Spleen (tissue), 11 donors: ENCODE results near the gene METTL2B. TPM values are rescaled to one million over a fixed set of nuclear protein-coding genes. Genes with fewer than 3 reads are reported as not detected.

Source experiments
- DNase-seq: peaks from one replicate; pipeline ENCODE4 v3.0.0-alpha.2; 2020
- H3K27ac ChIP-seq, 8 donors: fragments of 200-600 bp; sonication (generic) in 7 of 8; 1 replicate in 4 of 8; 2 replicates in 4 of 8; pipeline versions ENCODE4 v1.5.0 to v1.8.0; 2016 to 2021; ENCODE audit warnings: inconsistent platforms in 4 of 8, mild to moderate bottlenecking in 4 of 8, moderate library complexity in 1 of 8
- H3K27me3 ChIP-seq, 7 donors: fragments of 200-600 bp; sonication (generic) in 6 of 7; replicated peaks in 1 of 7; 1 replicate in 4 of 7; 2 replicates in 3 of 7; pipeline versions ENCODE4 v1.5.0 to v1.8.0; 2016 to 2021; ENCODE audit warnings: inconsistent platforms in 3 of 7, mild to moderate bottlenecking in 1 of 7
- H3K36me3 ChIP-seq, 6 donors: fragments of 200-600 bp; sonication (generic) in 5 of 6; 1 replicate in 4 of 6; 2 replicates in 2 of 6; pipeline versions ENCODE4 v1.5.0 to v1.8.0; 2016 to 2021; ENCODE audit warnings: inconsistent platforms in 2 of 6
- H3K4me1 ChIP-seq, 6 donors: fragments of 200-600 bp; sonication (generic) in 5 of 6; 1 replicate in 3 of 6; 2 replicates in 3 of 6; pipeline versions ENCODE4 v1.5.0 to v1.8.0; 2016 to 2021; ENCODE audit warnings: inconsistent platforms in 3 of 6
- H3K4me3 ChIP-seq, 8 donors: fragments of 200-600 bp; sonication (generic) in 7 of 8; 1 replicate in 4 of 8; 2 replicates in 4 of 8; pipeline versions ENCODE4 v1.5.0 to v1.8.0; 2016 to 2021; ENCODE audit warnings: inconsistent platforms in 4 of 8, mild to moderate bottlenecking in 4 of 8, moderate library complexity in 2 of 8
- H3K9me3 ChIP-seq, 8 donors: fragments of 200-600 bp; sonication (generic) in 7 of 8; 1 replicate in 4 of 8; 2 replicates in 4 of 8; pipeline versions ENCODE4 v1.5.0 to v1.8.0; 2016 to 2021; ENCODE audit warnings: inconsistent platforms in 4 of 8
- POLR2A ChIP-seq, 3 donors: fragments of 450-650 bp; IDR thresholded peaks; one replicate each; pipeline ENCODE4 v1.5.1; 2017; ENCODE audit warnings: antibody characterized with exemption in 3 of 3, mild to moderate bottlenecking in 1 of 3
- POLR2AphosphoS5 ChIP-seq, 3 donors: sonication (generic); formaldehyde crosslinking; IDR thresholded peaks; one replicate each; pipeline ENCODE4 v1.5.1; 2017; ENCODE audit warnings: antibody characterized with exemption in 3 of 3
- WGBS, 5 donors: extraction: QIAGEN DNeasy Blood & Tissue Kit in 3 of 5; methylation state at CpG; one replicate each; pipeline versions ENCODE4 v1.1.5 to v1.1.7; 2013 to 2018; 5-methylcytosine and 5-hydroxymethylcytosine counted together
- intact Hi-C: fragments of 100-400 bp; cut with DNase I; formaldehyde crosslinking; loops from one replicate; pipeline ENCODE4 v1.15.0; 2023; ENCODE audit warnings: low total_unique reads
- polyA plus RNA-seq, 3 donors: library from polyadenylated mRNA; stranded (reverse); fragments of 200-250 nt; gene quantifications; one replicate each; pipeline ENCODE4 v1.2.1, GENCODE V29; 2013
- total RNA-seq, 7 donors: library from RNA; depleted of rRNA in 3 of 7; stranded (reverse); fragments of >200 nt in 3 of 7; fragmentation: NEBNext Ultra II Directional in 4 of 7; extraction: Animal tissue kit (Norgen Biotek cat#: 25700) in 4 of 7; gene quantifications; one replicate each; pipeline versions ENCODE4 v1.1.0 to v1.2.1, GENCODE V29; 2016 to 2021
- TF ChIP-seq, protein P1 (sequence below), 11 experiments: fragments of 200-600 bp in 7 of 11; fragments of 450-650 bp in 4 of 11; sonication (generic) in 4 of 11; IDR thresholded peaks in 8 of 11; conservative IDR thresholded peaks in 3 of 11; 1 replicate in 7 of 11; 2 replicates in 4 of 11; pipeline versions ENCODE4 v1.4.0 to v1.8.0; 2016 to 2021; ENCODE audit warnings: antibody characterized with exemption in 11 of 11, inconsistent platforms in 4 of 11, mild to moderate bottlenecking in 1 of 11
- donor health status: healthy with polysubstance abuse.
- donor health status: DM: no; HTN: no; CAD: no; lungs with moderate emphysema.
- donor health status: DM: no; HTN: no; CAD: no.
- donor health status: Bipolar disorder and iron deficiency.
- donor health status: healthy.
- donor health status: DM: no; HTN: no; CAD: no.
- donor health status: DM: yes; HTN: yes; CAD: no.

The METTL2B gene
- total and polyA plus RNA-seq, 10 donors: 6.7 to 32.8 (median 20.5) TPM

DNA sequence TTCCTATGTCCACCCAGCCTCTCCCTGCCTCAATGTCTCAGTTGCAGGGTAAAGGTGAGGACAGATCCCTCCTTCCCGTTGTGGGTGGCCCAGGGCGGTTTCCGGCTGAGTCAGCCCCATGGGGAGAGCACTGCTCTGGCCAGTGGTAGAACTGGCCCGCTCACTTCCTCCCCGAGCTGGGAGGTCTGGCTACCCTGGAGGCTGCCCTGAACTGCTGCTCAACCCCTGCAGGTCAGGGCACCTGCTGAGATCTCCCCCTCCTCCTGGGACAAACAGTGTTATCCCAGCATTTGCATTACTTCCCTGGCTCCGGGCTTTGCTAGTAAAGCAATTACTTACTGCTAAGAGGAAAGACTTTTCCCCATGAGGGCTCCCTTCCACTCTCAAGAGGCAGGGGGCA is 45.3 kb upstream of the METTL2B start:
- Histone ChIP-seq H3K4me1 (peaks cover 0 to 7% (median 2%) of the 10 kb centered on the region in 6 donors), H3K36me3 (no peaks in the 10 kb centered on the region), H3K4me3 (no peak overlapping the region), H3K9me3 (no peaks in the 10 kb centered on the region), H3K27me3 (peaks cover 0 to 19% (median 0%) of the 10 kb centered on the region in 7 donors), H3K27ac (no peak overlapping the region)
- intact Hi-C loops: no loop called here
- WGBS, 5 donors: 70 to 81% (median 76%) methylated on average over 6 of the region's 6 CpGs
- DNase-seq: no peak
- TF ChIP-seq POLR2AphosphoS5 (IDR thresholded peaks at IDR 0.05): no peak
- no peak for TF ChIP-seq POLR2A (IDR thresholded peaks at IDR 0.05)
- TF ChIP-seq, protein P1, sequence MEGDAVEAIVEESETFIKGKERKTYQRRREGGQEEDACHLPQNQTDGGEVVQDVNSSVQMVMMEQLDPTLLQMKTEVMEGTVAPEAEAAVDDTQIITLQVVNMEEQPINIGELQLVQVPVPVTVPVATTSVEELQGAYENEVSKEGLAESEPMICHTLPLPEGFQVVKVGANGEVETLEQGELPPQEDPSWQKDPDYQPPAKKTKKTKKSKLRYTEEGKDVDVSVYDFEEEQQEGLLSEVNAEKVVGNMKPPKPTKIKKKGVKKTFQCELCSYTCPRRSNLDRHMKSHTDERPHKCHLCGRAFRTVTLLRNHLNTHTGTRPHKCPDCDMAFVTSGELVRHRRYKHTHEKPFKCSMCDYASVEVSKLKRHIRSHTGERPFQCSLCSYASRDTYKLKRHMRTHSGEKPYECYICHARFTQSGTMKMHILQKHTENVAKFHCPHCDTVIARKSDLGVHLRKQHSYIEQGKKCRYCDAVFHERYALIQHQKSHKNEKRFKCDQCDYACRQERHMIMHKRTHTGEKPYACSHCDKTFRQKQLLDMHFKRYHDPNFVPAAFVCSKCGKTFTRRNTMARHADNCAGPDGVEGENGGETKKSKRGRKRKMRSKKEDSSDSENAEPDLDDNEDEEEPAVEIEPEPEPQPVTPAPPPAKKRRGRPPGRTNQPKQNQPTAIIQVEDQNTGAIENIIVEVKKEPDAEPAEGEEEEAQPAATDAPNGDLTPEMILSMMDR (IDR thresholded peaks at IDR 0.05 in 8 of 11, conservative IDR thresholded peaks at IDR 0.05 in 3 of 11): no peak

DNA sequence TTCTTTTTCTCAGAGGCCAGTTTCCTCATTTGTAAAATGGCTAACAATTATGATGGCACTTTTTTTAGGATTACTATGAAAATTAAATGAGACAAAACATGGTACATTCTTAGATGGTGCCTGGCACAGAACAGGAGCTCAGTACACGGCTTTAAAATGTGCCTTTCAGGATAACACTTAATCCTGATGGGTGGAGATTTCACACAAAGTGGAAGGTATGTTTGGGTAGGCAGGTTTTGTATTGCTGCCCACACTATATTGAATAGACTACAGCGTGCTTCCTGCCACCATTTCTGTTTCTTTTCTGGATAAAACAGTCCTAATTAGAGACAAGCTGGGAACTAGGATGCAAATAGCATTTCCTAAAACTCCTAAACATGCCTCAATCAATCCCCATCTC is 44.8 kb upstream of the METTL2B start:
- intact Hi-C loops: no loop called here

DNA sequence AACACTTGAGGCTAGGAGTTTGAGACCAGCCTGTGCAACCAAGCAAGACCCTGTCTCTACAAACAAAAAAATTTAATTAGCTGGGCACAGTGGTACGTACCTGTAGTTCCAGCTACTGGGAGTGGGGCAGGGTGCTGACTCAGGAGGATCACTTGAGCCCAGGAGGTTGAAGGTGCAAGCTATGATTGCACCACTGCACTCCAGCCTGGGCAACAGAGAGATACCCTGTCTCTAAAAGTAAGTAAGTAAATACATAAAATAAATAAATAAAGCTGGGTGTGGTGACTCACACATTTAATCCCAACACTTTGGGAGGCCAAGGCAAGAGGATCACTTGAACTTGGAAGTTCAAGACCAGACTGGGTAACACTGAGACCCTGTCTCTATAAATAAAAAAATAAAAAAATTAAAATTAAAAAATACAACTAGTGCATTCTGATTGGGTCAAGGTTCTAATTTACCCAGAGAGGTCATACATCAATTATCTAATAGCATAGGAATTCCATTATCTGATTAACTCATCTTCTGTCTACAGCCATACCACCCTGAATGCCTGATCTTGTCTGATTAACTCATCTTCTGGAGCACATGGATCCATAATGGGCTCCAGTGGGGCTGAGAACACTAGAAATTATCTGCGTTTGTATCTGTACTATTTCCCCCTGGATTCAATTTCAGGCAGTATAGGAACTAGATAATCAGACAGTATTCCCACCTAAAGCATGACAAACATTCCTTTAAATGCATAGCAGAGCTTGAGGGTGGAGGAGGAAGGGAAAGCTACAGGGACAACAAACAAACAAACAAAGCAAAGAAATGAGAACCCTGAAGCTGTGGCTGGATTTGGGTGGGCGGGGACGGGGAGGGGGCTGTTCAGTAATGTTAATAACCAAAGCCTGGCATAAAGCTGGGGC is 41.9 kb upstream of the METTL2B start:
- H3K4me1 ChIP-seq: peaks cover 0 to 20% (median 3%) of the 10 kb centered on the region in 6 donors
- no peaks in the 10 kb centered on the region for H3K36me3 ChIP-seq
- no peak for DNase-seq
- no peak overlapping the region for H3K27ac ChIP-seq
- H3K27me3 ChIP-seq: peaks cover 0 to 17% (median 0%) of the 10 kb centered on the region in 7 donors
- TF ChIP-seq POLR2AphosphoS5 (IDR thresholded peaks at IDR 0.05): no peak
- no peak for TF ChIP-seq POLR2A (IDR thresholded peaks at IDR 0.05)
- TF ChIP-seq, protein P1 (IDR thresholded peaks at IDR 0.05 in 8 of 11, conservative IDR thresholded peaks at IDR 0.05 in 3 of 11): no peak
- WGBS, 5 donors: 72 to 87% (median 85%) methylated on average over 4 of the region's 4 CpGs
- no peak overlapping the region for H3K4me3 ChIP-seq
- intact Hi-C loops: no loop called here
- no peaks in the 10 kb centered on the region for H3K9me3 ChIP-seq

More for the DNA sequence above, 44.8 kb upstream of the METTL2B start:
- WGBS, 5 donors: 79 to 88% (median 87%) methylated on average over 2 of the region's 2 CpGs
- no peak for DNase-seq
- no peak for TF ChIP-seq POLR2A (IDR thresholded peaks at IDR 0.05)
- TF ChIP-seq, protein P1 (IDR thresholded peaks at IDR 0.05 in 8 of 11, conservative IDR thresholded peaks at IDR 0.05 in 3 of 11): no peak
- no peak for TF ChIP-seq POLR2AphosphoS5 (IDR thresholded peaks at IDR 0.05)
- Histone ChIP-seq H3K4me1 (peaks cover 0 to 7% (median 2%) of the 10 kb centered on the region in 6 donors), H3K27me3 (peaks cover 0 to 19% (median 0%) of the 10 kb centered on the region in 7 donors), H3K27ac (no peak overlapping the region), H3K9me3 (no peaks in the 10 kb centered on the region), H3K4me3 (no peak overlapping the region), H3K36me3 (no peaks in the 10 kb centered on the region)

DNA sequence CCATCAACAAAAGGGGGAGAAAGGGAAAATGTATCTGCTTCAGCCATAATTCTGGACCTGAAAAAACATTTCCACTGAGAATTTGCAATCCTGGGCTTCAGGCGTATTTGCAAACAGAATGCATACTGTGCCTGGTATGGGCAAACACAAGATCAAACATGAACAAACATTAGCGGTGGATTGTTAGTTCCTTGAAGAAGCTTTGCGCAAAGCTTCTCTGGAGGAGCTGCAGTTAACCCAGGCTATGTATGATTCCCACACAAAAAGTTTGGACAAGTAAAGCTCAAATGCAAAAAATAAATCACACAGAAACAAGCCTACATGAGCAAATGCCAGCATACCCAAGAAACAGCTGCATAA is 41.2 kb upstream of the METTL2B start:
- Histone ChIP-seq H3K4me3 (no peak overlapping the region), H3K9me3 (no peaks in the 10 kb centered on the region), H3K27me3 (peaks cover 0 to 11% (median 0%) of the 10 kb centered on the region in 7 donors), H3K36me3 (no peaks in the 10 kb centered on the region), H3K4me1 (peaks cover 0 to 20% (median 3%) of the 10 kb centered on the region in 6 donors), H3K27ac (no peak overlapping the region)
- TF ChIP-seq POLR2A (IDR thresholded peaks at IDR 0.05) (no peak), POLR2AphosphoS5 (IDR thresholded peaks at IDR 0.05) (no peak)
- TF ChIP-seq, protein P1 (IDR thresholded peaks at IDR 0.05 in 8 of 11, conservative IDR thresholded peaks at IDR 0.05 in 3 of 11): no peak
- 78 to 92% (median 90%) methylated on average over 3 of the region's 3 CpGs for WGBS, 5 donors
- no peak for DNase-seq
- intact Hi-C loops: no loop called here
